Keratinocyte (primary cell): ENCODE results near the gene CNN3. TPM values are rescaled to one million over a fixed set of nuclear protein-coding genes. Genes with fewer than 3 reads are reported as not detected.

Experiments used
- DNase-seq: peaks from one replicate; pipeline ENCODE4 v3.0.0-alpha.2; 2011; ENCODE audit warnings: low read depth, missing footprints, low spot score
- FAIRE-seq: peaks from 2 replicates; lab custom pipeline; 2011; peaks lifted over from hg19 to GRCh38; lab: Jason Lieb, UNC
- H2AFZ ChIP-seq: 2 replicates; pipeline ENCODE4 v1.6.0; 2012; ENCODE audit warnings: low read length, control low read depth, inconsistent platforms; ENCODE audit not compliant: control insufficient read depth
- H3K27ac ChIP-seq: 2 replicates; pipeline ENCODE4 v1.5.1; 2011; ENCODE audit warnings: low read length; ENCODE audit not compliant: control insufficient read depth, insufficient read depth
- H3K27me3 ChIP-seq: 3 replicates; pipeline ENCODE4 v1.6.0; 2011; ENCODE audit warnings: low read length; ENCODE audit not compliant: control insufficient read depth, insufficient read depth; ENCODE audit errors: extremely low read depth
- H3K36me3 ChIP-seq, 2 experiments: 2 replicates in 1 of 2; 3 replicates in 1 of 2; pipeline ENCODE4 v1.5.1; 2011; ENCODE audit warnings: low read length in 2 of 2, mild to moderate bottlenecking in 1 of 2; ENCODE audit not compliant: control insufficient read depth in 2 of 2, insufficient read depth in 2 of 2; ENCODE audit errors: extremely low read depth in 1 of 2
- H3K4me1 ChIP-seq: 3 replicates; pipeline ENCODE4 v1.5.1; 2011; ENCODE audit warnings: low read length; ENCODE audit not compliant: control insufficient read depth, insufficient read depth; ENCODE audit errors: extremely low read depth
- H3K4me2 ChIP-seq: 3 replicates; pipeline ENCODE4 v1.6.0; 2011; ENCODE audit warnings: low read depth, low read length; ENCODE audit not compliant: control insufficient read depth, insufficient read depth; ENCODE audit errors: extremely low read depth
- H3K4me3 ChIP-seq, 3 experiments: fragments of 200-600 bp in 1 of 3; sonication (generic) in 1 of 3; 2 replicates in 2 of 3; 3 replicates in 1 of 3; pipeline ENCODE4 v1.5.1; 2011 to 2016; ENCODE audit warnings: low read length in 3 of 3, mild to moderate bottlenecking in 3 of 3, control low read depth in 2 of 3, inconsistent platforms in 1 of 3, low read depth in 1 of 3, mixed read lengths in 1 of 3, mixed run types in 1 of 3, moderate library complexity in 1 of 3; ENCODE audit not compliant: control insufficient read depth in 2 of 3, insufficient read depth in 2 of 3; ENCODE audit errors: extremely low read depth in 1 of 3
- H3K79me2 ChIP-seq: 2 replicates; pipeline ENCODE4 v1.6.0; 2012; ENCODE audit warnings: low read length; ENCODE audit not compliant: control insufficient read depth, insufficient read depth
- H3K9ac ChIP-seq: 3 replicates; pipeline ENCODE4 v1.6.0; 2011; ENCODE audit warnings: low read length; ENCODE audit not compliant: control insufficient read depth, insufficient read depth; ENCODE audit errors: extremely low read depth
- H3K9me1 ChIP-seq: 3 replicates; pipeline ENCODE4 v1.6.0; 2011; ENCODE audit warnings: low read length; ENCODE audit not compliant: control insufficient read depth, insufficient read depth; ENCODE audit errors: extremely low read depth
- H3K9me3 ChIP-seq: 2 replicates; pipeline ENCODE4 v1.5.1; 2012; ENCODE audit warnings: low read depth, low read length; ENCODE audit not compliant: control insufficient read depth
- H4K20me1 ChIP-seq: 3 replicates; pipeline ENCODE4 v1.6.0; 2011; ENCODE audit warnings: low read length; ENCODE audit not compliant: control insufficient read depth, insufficient read depth; ENCODE audit errors: extremely low read depth
- EZH2 ChIP-seq: IDR thresholded peaks from one replicate; pipeline ENCODE4 v1.6.1; 2012; ENCODE audit warnings: inconsistent platforms, mild to moderate bottlenecking, low read length, moderate library complexity
- dilution Hi-C: fragments of 300-500 bp; cut with MboI; formaldehyde crosslinking; loops from one replicate; pipeline ENCODE4 v1.7.0; 2020; ENCODE audit warnings: low sequenced_read_pairs; ENCODE audit not compliant: extremely low pct_ligation_motif_present
- polyA plus RNA-seq, 5 experiments: library from polyadenylated mRNA; depleted of rRNA in 3 of 5; stranded (reverse) in 3 of 5; stranded (forward) in 1 of 5; unstranded in 1 of 5; fragments of >200 nt; gene quantifications; 1 replicate in 1 of 5; 2 replicates in 3 of 5; 3 replicates in 1 of 5; pipeline versions ENCODE4 v1.2.1 to v1.2.3, GENCODE V29; 2011 to 2012; ENCODE audit warnings: missing spikeins in 2 of 5, low read depth in 1 of 5, low replicate concordance in 1 of 5
- TF ChIP-seq, protein P1 (sequence below), 3 experiments: IDR thresholded peaks in 1 of 3; conservative IDR thresholded peaks in 1 of 3; optimal IDR thresholded peaks in 1 of 3; 2 replicates in 2 of 3; 3 replicates in 1 of 3; pipeline versions ENCODE3 to v1.5.1; 2011; ENCODE audit warnings: low read length in 3 of 3, mild to moderate bottlenecking in 3 of 3, moderate library complexity in 2 of 3, control low read depth in 1 of 3, inconsistent platforms in 1 of 3; ENCODE audit not compliant: insufficient read depth in 2 of 3; ENCODE audit errors: extremely low read depth in 1 of 3

Gene CNN3
- polyA plus RNA-seq, 1 donor (not counting 4 experiments of a cell fraction or from before 2014, with no cell fraction given), result 119 TPM

- no peaks in the 10 kb centered on the region for H3K9me3 ChIP-seq
- no peak overlapping the region for H3K9ac ChIP-seq
- no peak for TF ChIP-seq EZH2
- TF ChIP-seq, protein P1, sequence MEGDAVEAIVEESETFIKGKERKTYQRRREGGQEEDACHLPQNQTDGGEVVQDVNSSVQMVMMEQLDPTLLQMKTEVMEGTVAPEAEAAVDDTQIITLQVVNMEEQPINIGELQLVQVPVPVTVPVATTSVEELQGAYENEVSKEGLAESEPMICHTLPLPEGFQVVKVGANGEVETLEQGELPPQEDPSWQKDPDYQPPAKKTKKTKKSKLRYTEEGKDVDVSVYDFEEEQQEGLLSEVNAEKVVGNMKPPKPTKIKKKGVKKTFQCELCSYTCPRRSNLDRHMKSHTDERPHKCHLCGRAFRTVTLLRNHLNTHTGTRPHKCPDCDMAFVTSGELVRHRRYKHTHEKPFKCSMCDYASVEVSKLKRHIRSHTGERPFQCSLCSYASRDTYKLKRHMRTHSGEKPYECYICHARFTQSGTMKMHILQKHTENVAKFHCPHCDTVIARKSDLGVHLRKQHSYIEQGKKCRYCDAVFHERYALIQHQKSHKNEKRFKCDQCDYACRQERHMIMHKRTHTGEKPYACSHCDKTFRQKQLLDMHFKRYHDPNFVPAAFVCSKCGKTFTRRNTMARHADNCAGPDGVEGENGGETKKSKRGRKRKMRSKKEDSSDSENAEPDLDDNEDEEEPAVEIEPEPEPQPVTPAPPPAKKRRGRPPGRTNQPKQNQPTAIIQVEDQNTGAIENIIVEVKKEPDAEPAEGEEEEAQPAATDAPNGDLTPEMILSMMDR (optimal IDR thresholded peaks at IDR 0.05 in 1 of 3, IDR thresholded peaks at IDR 0.05 in 1 of 3, conservative IDR thresholded peaks at IDR 0.05 in 1 of 3; ENCODE audit: extremely low read depth in 1 of 3, insufficient read depth in 2 of 3, low read length in 3 of 3), result no peak
- no peaks in the 10 kb centered on the region for H3K9me1 ChIP-seq
- peaks cover 39% of the 10 kb centered on the region for H3K4me1 ChIP-seq
- no peaks in the 10 kb centered on the region for H3K36me3 ChIP-seq
- peak overlapping the region; percentile 90 for H3K4me2 ChIP-seq
- FAIRE-seq (peak; percentile 77), DNase-seq (no peak)
- no peaks in the 10 kb centered on the region for H3K27me3 ChIP-seq
- no peak overlapping the region for H3K27ac ChIP-seq
- H3K4me3 ChIP-seq, result no peak overlapping the region
- H2AFZ ChIP-seq, result peak overlapping the region; percentile 60
- dilution Hi-C loops, result no loop called here
- H3K79me2 ChIP-seq, result no peaks in the 10 kb centered on the region
- H4K20me1 ChIP-seq, result no peaks in the 10 kb centered on the region
Measured at GRCh38 chr1:94865360-94865759, 61.5 kb downstream of the CNN3 start.

DNA sequence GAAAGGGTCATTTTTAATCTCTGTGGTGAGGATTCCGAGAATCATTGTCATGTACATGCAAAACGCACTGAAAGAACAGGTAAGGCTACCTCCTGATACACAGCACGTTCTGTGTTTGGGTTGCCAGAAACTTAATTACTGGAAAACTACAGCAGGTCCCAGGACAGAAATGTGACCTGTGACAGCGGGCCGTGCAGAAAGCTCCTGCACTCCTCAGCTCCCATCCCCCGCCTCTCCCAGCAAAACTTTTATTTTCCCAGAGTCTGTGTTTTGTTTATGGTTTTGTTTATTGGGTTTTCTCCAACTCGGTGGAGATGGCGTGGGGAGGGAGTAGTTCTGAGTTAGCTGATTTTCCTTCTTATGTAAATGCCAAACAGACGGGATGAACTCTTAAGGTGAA, 62.1 kb downstream of the CNN3 start:
- Histone ChIP-seq H3K4me3 (peak overlapping the region in 1 of 3 experiments; percentile 1), H3K79me2 (no peaks in the 10 kb centered on the region), H3K9me1 (no peaks in the 10 kb centered on the region), H3K9ac (peak overlapping the region; percentile 65), H3K9me3 (no peaks in the 10 kb centered on the region), H4K20me1 (no peaks in the 10 kb centered on the region), H2AFZ (no peak overlapping the region), H3K4me1 (peaks cover 39% of the 10 kb centered on the region), H3K27ac (peak overlapping the region; percentile 79), H3K27me3 (no peaks in the 10 kb centered on the region), H3K36me3 (no peaks in the 10 kb centered on the region), H3K4me2 (peak overlapping the region; percentile 90)
- DNase-seq, result no peak
- dilution Hi-C loops, result no loop called here
- TF ChIP-seq EZH2, result no peak
- TF ChIP-seq, protein P1 (optimal IDR thresholded peaks at IDR 0.05 in 1 of 3, IDR thresholded peaks at IDR 0.05 in 1 of 3, conservative IDR thresholded peaks at IDR 0.05 in 1 of 3; ENCODE audit: extremely low read depth in 1 of 3, insufficient read depth in 2 of 3, low read length in 3 of 3), result no peak
- FAIRE-seq, result no peak
